Activated CD4-positive, alpha-beta T cell treated with anti-CD3 and anti-CD28 coated beads for 24 hours (primary cell): Measurements from ENCODE around the gene ATOH8.
A peak's percentile ranks its signal among the peaks of the same experiment; 100 is the strongest.
"Not testable (repeated sequence)": the region's sequence is repeated elsewhere in the genome, so short reads cannot be mapped to it uniquely, and the experiment has no call there.

Experiments
- DNase-seq, 2 donors: peaks; one replicate each; pipeline ENCODE4 v3.0.0-alpha.2; 2020; ENCODE audit warnings: low read depth in 2 of 2

The ATOH8 gene

DNA sequence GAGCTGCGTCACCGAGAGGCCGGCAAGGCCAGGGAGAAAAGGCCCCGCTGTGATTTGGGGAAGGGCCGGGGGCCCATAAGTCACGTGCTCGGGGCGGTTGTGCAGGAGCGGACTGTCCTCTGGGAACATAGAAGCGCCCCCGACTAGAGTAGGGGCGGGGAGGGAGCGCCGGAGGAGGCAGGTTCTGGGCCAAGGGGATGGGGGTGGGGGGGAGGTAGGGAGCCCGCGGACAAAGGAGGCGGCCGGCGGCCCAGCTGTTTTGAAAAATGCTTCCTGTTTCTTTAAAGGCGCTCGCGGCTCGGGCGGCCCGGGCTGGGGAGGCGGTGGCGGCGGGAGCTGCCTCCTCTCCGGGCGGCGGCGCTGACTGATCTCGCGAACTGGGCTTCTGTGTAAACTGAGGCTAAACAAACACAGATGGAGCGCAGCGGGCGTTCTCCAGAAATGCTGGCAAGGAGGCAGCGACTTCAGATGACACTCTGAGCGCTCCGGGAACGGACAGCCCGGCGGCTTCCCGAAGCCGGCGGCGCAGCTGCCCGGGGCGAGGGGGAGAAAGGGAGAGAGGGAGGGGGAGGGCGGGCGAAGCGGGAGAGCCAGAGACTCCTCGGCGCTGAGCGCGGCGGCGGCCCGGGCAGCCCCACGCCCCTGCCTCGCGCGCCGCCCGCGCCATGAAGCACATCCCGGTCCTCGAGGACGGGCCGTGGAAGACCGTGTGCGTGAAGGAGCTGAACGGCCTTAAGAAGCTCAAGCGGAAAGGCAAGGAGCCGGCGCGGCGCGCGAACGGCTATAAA, at the start of gene ATOH8:
Gene ATOH8, plus strand, starts transcription at position 467 of the 788 bp plus-strand sequence. Its CDS starts 199 bp downstream, at position 666.
- no peak for DNase-seq

GRCh38 chr2:85704038-85704437, 49.8 kb upstream of the ATOH8 start:
- DNase-seq = no peak

DNA sequence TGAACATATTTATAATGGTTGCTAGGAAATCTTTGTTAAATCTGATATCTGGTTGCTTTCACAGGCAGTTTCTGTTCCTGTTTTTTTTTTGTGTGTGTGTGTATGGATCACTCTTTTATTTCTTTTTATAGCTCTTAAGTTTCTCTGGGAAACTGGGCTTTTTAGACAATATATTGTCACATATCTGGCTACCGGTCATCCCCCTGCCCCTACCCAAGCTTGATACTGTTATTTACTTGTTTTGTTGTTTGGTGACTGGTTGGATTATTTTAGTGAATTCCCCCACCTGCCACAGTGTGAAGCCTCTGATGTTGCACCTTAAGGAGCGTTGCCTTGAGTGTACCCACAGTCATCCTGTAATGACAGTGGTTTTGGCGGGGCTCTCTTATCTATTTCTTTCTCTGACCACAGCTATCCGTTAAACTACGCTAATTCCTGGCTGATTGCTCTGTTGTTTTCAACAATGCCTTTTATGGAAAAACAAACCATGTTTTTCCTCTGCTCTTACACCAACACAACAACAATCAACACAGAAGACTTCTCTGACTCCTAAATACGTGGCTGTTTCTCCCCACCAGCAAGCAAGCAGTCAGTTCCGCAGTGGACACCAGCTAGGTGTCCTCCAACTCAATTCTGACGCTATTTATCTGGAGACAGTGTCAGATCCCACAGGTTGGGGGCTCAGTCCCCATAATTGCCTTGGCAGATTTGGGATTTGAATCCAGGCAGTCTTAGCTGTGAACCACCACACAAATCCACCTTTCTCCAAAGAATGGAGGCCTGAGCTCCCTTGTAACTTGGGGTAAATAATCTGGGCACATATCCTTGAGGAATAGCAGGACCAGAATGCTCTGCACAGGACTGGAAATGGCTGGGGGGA, 48.8 kb upstream of the ATOH8 start:
- DNase-seq = no peak

DNA sequence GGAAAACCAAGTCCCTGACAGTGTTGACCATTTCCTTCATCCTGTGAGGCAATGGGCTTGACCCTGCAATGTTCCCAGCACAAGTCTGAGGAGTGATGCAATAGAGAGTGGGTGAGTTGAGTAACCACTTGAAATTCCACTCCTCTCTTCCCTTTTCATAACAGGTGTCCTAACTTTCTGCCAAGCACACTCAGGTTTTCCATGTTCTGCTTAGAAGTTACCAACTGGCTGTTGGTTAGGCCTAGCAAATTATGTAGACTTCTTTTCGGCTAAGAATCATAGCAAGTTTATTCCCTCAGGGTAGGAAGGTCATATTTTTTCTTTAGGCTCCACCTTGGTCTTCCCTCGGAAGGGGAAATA, 48.1 kb upstream of the ATOH8 start:
- no peak for DNase-seq

DNA sequence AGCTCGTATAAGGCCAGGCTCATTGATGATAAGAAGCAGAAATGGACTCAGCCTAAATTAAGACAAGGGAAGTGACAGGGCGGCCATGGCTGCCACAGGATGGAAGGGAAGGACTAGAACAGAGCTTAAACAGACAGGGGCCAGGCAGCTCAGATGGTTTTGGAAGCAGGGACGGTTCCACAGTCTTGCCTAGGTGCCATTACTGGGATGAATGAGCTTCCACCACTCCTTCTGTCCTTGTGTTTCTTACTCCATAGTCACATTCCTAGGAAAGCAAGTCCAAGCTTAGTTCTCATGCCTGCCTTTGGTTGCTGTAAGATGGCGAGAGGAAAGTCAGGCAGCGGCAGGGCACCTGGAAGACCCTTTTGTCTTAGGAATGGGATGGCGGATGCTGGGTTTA, 47.7 kb upstream of the ATOH8 start:
- DNase-seq = no peak

- DNase-seq = no peak
These were observed 47.0 kb upstream of the ATOH8 start for GRCh38 chr2:85706599-85707296.

DNA sequence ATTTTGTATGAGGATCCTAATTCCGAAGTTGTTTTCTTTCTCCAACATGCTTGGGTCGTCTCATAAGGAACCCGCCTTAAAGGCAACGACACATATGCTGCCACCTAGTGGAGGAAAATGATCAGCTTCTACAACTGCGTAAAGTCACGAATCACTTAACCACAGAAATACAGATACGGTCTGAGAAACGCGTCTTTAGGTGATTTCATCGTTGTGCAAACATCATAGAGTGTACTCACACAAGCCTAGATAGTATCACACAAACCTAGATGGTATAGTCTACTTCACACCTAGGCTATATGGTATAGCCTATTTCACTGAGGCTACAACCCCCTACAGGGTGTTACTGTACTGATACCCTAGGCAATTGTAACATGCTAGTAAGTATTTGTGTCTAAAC, 46.5 kb upstream of the ATOH8 start:
- peak; percentile 20 to 62 for DNase-seq

DNA sequence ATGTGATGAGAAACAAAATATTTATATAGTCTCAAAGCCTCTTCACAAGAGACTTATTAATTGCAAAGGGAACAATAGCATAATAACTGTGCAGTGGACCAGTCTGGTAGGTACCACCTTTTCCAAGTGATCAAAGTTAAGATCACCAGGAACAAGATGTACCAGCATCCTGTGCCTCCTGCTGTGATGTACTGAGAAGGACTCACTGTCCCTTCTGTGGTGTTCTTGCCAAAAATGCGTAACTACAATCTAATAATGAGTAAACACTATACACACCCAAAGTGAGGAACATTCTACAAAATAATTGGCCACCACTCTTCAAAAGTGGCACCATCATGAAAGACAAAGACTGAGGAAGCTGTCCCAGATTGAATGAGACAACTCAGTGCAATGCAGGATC, 45.1 kb upstream of the ATOH8 start:
- DNase-seq = no peak

DNA sequence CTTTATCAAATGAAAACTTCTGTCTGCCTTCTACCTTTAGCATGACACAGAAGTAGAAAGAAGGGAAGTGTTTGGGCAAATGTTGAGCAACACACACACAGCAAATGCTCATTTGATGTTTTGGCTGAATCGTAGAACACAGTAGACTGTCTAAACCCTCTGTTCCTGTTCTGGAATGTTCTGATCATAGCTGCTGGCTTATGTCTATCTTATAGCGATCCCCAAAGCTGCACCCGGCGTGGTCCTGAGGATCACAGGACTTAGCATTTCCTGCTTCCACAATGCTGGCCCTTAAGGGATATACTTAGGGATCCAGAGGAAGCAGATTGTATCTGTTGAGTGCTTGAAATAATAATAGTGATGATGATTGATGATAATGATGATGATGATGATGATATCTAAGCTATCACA, 44.4 kb upstream of the ATOH8 start:
- DNase-seq = no peak

- no peak for DNase-seq
These were observed 42.9 kb upstream of the ATOH8 start for GRCh38 chr2:85710687-85711577.

- DNase-seq = no peak
These were observed 42.2 kb upstream of the ATOH8 start for GRCh38 chr2:85711578-85712060.

- no peak for DNase-seq
These were observed 41.5 kb upstream of the ATOH8 start for GRCh38 chr2:85712336-85712735.

GRCh38 chr2:85712849-85713612, 40.8 kb upstream of the ATOH8 start:
- no peak for DNase-seq

GRCh38 chr2:85713836-85714235, 40.0 kb upstream of the ATOH8 start:
- DNase-seq = no peak

- DNase-seq = not testable (repeated sequence)
These were observed 39.4 kb upstream of the ATOH8 start for GRCh38 chr2:85714421-85714820.

DNA sequence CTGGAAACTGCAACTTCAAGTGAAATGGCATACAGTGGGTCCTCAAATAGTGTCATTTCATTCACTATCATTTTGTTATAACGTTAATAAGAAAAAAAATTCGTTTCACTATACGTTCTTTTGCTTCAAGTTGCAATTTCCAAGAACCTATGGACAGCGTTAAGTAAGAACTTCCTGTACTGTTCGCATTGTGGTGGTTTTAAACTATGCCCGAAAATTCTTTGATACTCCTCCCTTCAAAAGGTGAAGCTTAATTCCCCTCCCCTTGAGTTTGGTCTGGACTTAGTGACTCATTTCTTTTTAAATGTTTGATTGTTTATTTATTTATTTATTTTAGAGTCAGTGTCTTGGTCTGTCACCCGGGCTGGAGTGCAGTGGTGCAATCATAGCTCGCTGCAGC, 39.0 kb upstream of the ATOH8 start:
- DNase-seq = no peak

DNA sequence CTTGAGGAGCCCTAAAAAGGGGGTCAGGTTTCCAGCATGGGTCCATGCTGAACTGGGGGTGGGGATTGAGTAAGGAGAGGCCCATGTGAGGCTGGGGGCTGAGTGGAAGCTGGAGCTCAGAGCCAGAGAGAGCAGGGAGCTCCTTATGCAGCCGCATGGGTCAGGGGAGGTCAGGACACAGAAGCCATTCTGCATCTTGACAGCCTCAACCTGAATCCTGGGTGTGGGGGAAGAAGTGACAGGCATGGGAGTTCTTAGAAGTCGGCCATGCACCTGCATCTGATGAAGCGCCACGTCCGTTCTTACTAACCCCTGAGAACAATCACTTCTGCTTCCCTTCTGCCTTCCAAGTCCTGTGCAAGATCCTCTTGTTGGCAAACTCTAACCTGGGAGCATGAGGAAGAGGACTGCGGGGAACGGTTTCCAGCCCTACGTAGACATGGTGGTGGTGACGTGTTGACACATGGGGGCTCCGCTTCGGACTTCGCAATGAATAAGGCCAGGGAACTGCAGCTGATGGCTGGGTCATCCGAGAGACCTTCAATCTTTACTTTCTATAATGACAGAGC, 37.4 kb upstream of the ATOH8 start:
- DNase-seq = no peak

DNA sequence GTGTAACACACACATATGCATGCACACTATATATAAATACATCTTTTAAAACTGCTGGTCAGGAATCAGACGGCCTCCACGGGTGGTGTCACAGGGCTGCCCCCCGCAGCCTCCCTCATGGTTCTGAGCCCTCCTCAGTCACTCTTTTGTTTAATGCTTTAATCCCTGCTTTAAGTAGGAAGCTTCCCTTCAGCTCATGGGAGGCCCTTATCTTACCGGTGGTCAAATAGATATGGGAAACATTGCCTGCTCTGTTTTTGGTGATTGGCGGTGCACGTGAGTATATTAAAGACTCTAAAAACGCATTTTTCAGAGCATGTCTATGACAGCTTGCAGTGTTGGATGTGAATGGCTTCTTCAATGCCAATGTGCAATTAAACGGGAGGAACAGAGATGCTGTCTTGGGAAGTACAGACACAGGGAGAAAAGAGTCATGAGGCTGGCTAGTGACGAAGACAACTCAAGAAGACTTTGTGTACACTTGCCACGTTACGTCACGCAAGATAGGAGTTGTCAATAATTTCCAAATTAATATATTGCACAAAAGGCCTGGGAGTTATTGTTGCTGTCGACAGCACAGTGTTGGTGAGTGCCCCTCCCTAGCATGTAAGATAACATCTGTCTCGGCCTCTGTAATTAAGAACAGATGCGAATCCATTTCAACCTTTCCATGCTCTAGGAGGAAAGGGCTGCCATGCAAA, 36.3 kb upstream of the ATOH8 start:
- no peak for DNase-seq

DNA sequence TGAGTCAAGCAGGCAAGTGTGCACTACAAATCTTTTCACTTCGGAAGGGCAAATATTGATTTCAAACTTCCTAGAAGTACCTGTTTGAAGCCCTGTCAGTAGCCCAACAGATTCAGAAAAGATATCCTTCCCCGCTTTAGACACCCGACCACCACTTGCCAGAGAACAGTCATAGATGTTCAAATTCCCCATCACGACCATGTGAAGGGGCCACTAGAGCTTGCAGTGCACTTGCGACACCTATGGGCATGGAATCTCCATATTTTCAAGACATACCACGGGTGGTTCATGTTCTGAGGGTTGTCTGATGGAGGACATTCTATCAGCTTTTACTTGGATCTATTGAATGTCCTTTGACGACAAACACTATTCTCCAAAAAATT, 35.8 kb upstream of the ATOH8 start:
- no peak for DNase-seq
